Activated CD4-positive, alpha-beta T cell treated with anti-CD3 and anti-CD28 coated beads, Interleukin-2, amount 50 U/mL, for 1 hour (primary cell): ENCODE data around the gene PERP.
"Not testable (repeated sequence)": the region's sequence is repeated elsewhere in the genome, so short reads cannot be mapped to it uniquely, and the experiment has no call there.

Source experiments
- DNase-seq: peaks from one replicate; pipeline ENCODE4 v3.0.0-alpha.2; 2020

Gene PERP

GRCh38 chr6:138104618-138105213 lies 2.5 kb downstream of the PERP start:
- no peak for DNase-seq

GRCh38 chr6:138103871-138104270 lies 3.3 kb downstream of the PERP start:
- DNase-seq = no peak

DNA sequence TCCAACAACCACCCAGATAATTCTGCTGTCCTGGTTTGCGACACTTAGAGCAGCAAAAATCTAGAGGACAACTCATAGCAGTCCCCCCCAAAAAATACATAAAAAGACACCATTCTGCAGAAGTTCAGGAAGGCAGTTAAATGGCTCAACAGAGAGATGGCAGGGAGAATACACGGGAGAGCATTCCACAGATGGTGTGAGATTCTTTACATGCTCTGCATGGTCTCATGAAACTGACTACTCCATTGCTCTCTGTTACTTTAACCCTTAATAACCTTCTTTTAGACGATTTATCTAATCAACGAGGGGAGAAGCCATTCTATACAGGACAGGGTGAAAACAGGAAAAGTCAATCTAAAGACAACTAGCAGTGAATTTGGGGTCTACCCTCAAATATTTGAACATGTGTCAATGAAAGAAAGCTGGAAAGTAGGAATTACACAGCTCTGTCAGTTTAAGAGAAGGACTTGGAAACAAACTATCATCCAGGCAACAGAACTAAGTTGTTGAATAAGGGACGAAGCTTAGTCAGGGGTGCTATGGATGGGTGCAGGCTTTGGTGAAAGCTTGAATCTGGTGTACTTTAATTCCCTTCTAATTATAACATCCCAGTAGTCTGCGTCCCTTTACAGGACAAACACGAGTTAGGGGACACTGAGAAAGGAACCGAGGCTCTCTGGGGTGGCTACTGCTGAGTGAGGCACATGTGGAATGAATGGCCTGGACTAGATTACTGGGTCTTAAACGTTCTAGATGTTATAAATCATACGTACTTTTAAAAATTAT lies 5.1 kb downstream of the PERP start:
- no peak for DNase-seq

DNA sequence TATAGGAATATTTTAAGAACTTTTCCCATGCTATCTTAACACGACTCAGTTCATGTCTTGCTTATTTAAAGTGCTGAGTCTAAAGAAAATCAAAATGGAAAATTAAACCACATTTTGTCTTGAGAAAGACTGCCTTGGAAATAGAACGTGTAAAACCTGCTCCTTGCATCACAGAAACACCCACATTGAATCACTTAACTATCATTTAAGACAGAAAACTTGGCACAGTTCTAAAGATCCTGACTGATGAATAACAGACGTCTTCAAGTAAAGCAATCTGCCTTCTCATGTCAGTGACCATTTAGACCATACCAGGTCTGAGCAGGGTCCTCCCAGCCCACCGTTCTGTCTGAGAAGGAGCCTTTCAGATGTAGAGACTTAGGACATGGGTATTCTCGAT lies 7.4 kb downstream of the PERP start:
- DNase-seq = no peak

GRCh38 chr6:138098306-138098705 lies 8.9 kb downstream of the PERP start:
- DNase-seq = no peak

DNA sequence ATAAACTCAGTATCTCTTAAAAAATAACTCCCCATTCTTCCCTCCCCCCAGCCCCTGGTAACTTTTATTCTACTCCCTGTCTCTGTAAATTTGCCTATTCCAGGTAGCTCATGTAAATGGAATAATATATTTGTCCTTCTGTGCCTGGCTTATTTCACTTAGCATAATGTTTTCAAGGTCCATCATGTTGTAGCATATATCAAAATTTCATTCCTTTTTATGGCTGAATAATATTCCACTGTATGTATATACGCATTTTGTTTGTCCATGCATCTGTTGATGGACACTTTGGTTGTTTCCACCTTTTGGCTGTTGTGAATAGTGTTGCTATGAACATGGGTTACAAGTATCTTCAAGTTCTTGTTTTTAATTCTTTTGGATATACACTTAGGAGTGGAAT lies 13.0 kb downstream of the PERP start:
- no peak for DNase-seq

DNA sequence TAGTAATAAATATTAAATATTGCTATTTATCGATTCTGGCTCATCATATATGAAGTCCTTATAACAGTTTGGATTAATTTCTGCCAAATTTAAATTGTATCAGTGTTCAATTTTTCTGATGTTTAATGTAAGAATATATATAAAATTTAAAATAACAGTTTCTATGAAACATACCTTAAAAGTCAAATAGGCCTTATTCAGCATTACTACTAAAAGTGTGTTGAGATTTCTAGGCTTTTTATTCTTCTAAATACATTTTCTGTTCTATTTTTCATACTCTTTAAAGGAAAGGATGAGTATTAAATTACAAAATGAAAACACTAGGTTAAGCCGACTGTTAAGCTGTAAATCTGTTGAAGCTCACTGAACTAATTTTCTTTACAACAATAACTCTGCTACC lies 13.6 kb downstream of the PERP start:
- DNase-seq = no peak

- no peak for DNase-seq
These were observed 14.5 kb downstream of the PERP start for GRCh38 chr6:138092686-138093085.

GRCh38 chr6:138089325-138089724 lies 17.9 kb downstream of the PERP start:
- no peak for DNase-seq

- no peak for DNase-seq
These were observed 18.9 kb downstream of the PERP start for GRCh38 chr6:138088326-138088762.

DNA sequence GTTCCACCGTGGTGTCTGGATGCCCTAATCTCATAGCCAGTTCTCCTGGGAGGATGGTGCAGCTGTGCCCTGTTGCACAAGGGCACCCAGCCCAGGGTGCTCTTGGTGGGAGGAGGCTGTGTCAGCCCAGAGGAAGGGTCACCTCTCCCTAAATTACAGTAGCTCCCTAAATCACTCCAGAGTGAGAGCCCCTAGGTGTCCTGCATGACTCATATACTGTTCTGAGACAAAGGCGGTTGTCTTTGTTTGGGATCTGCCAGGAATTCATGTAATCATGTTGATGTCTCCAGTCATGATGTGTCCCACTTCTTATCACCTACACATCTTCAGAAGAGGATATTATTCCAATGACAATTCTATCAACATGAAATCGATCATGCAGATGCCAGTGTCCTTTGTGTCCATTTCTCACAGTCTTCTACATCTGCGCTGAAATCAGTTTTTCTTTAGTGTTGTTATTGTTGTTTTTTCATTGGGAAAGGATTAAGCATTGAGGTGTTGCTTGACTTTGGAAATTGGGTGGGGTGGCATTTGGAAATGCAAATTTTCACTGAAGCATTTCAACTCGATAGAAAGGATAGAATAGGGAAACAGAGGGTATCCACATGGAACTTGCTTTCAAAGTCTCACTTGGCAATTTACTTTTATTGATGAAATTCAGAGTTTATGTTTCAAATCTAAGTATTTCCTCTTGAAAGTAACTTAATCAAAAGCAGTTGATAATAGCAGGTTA lies 19.5 kb downstream of the PERP start:
- no peak for DNase-seq

DNA sequence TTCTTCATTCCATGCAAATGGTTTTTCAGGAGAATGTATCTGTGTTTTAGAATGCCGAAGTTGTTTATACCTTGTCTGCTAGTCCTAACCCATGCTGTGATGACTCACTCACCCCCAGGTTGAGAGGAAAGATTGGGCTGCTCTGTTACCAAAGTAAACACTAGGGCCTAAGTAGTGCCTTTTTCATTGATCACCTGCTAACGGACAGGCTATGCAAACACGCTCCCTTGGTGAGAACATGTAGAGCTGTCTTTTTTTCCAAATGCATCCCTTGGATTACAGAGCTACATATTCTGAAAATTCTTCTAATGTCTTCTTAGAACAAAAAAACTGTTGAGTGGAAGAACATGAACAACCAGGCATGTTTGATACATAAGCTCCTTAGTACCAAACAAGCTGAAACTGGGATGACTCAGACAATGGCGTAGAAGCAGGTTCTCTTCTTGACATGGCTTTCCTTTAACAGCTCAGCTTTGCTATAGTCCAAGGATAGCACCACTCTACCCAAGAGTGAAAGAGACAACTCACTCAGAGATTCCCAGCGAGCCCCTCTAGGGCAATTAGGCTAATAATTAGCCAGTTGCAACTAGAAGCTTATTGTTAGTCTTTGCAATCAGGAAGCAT lies 20.5 kb downstream of the PERP start:
- no peak for DNase-seq

- no peak for DNase-seq
These were observed 21.4 kb downstream of the PERP start for GRCh38 chr6:138085839-138086222.

DNA sequence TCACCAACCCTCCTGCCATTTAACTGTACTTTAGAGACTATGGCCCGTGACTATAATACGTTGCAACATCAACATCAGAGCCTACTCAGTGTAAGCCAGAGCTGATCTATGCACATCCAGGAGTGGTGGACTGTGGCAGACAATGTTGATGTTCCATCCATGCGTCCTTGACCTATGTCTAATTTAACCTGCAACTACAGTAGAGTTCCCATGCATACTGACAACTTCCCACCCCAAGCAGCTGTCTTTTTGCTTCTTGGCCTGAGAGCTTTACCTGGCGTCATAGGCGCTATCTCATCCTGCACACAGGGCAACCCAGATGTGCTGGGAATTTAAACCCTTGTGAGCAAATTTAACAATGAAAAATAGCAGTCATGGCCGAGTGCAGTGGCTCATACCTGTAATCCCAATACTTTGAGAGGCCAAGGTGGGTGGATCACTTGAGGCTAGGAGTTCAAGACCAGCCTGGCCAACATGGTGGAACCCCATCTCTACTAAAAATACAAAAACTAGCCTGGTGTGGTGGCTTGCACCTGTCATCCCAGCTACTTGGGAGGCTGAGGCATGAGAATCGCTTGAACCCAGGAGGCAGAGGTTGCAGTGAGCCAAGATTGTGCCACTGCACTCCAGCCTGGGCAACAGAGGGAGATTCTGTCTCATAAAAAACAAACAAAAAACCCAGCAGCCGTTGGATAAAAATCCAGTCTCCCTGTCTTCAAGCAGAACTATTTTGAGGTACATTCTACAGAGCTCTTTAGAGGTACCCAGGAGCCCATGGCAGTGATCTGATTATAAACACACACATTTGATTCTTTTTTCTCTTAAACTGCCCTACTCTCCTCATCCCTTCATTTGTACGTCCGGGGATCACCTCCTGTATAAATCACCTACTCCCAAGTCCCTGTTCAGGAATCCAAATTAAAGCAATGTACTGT lies 22.0 kb downstream of the PERP start:
- DNase-seq = no peak

DNA sequence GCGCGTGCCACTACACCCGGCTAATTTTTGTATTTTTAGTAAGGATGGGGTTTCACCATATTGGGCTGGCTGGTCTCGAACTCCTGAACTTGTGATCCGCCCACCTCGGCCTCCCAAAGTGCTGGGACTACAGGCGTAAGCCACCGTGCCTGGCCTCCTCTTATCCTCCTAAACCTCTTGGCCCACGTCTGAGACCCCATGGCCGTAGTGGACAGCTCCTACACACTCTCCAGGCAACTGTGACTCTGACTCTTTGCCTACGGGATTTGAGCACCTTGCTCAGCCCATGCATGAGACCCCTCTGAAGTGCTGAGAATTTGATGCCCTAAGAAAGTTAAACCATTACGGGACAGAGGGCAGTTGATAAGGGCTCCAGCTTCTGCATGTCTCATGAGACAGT lies 25.0 kb downstream of the PERP start:
- DNase-seq = no peak

- not testable (repeated sequence) for DNase-seq
These were observed 27.7 kb downstream of the PERP start for GRCh38 chr6:138079556-138079955.

- DNase-seq = no peak
These were observed 28.7 kb downstream of the PERP start for GRCh38 chr6:138078491-138078890.

DNA sequence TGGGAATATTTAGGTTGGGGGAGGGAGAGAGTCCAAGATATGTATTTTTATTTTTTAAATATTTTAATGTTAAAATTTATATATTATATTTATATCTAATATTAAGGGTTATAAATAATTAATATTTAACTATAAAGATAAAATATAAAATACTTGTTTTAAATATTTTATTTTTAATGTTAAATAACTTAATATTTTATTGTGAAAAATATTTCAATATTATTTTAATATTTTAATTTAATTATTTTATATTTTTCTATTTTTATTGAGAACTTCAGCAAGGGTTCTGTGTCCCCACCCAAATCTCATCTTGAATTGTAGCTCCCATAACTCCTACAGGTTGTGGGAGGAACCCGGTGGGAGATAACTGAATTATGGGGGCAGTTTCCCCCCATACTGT lies 34.0 kb downstream of the PERP start:
- DNase-seq = no peak

DNA sequence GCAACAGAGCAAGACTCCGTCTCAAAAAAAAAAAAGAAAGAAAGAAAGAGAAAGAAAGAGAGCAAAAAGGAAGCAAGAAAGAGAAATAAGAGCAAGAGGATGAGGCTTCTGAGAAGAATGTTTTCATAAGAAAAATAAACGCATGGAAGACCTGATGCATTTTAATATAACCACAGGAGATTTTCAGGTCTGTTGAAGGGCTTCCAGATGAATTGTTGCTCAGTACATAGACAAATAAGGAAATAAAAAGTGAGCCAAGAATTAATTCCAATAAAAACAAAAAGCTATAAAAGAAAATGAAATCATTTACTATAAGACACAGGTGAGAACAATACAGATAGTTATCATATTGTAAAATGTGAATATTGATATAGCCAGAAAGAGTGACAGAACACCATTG lies 43.5 kb downstream of the PERP start:
- no peak for DNase-seq

GRCh38 chr6:138054982-138055381 lies 52.2 kb downstream of the PERP start:
- DNase-seq = no peak

- no peak for DNase-seq
These were observed 54.4 kb downstream of the PERP start for GRCh38 chr6:138052783-138053182.

DNA sequence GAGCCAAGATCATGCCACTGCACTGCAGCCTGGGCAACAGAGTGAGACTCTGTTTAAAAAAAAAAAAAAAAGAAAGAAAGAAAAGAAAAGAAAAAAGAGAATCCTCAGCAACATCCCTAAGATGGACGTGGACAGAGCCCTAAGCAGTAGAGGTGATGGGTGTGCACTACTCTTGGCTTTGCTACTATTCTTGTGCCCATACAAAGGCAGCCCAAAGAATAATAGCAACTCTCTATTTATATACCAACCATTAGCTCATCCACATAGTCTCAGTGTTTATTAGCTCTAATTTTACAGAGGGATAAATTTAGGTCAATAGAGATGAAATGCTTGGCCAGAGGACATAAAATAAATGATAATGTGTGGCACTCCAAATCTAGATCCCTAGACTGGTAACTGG lies 62.2 kb downstream of the PERP start:
- no peak for DNase-seq

GRCh38 chr6:138044458-138044857 lies 62.8 kb downstream of the PERP start:
- no peak for DNase-seq
